GM13976 (cell line): Measurements from ENCODE around the gene POLR1D.

Source experiments
- DNase-seq: peaks from one replicate; pipeline ENCODE4 v3.0.0; 2012; ENCODE audit warnings: low spot score
- in situ Hi-C: fragments of 300-500 bp; cut with MboI; formaldehyde crosslinking; loops from one replicate; pipeline ENCODE4 v1.12.0; 2022; ENCODE audit warnings: low sequenced_read_pairs, mixed read lengths, inconsistent platforms; ENCODE audit not compliant: unreplicated experiment
- TF ChIP-seq, protein P1 (sequence below): IDR thresholded peaks from 2 replicates; pipeline ENCODE4 v1.5.1; 2012; ENCODE audit warnings: borderline replicate concordance, mild to moderate bottlenecking; ENCODE audit not compliant: insufficient read depth; ENCODE audit errors: extremely low read depth, missing control alignments, control extremely low read depth

The POLR1D gene

DNA sequence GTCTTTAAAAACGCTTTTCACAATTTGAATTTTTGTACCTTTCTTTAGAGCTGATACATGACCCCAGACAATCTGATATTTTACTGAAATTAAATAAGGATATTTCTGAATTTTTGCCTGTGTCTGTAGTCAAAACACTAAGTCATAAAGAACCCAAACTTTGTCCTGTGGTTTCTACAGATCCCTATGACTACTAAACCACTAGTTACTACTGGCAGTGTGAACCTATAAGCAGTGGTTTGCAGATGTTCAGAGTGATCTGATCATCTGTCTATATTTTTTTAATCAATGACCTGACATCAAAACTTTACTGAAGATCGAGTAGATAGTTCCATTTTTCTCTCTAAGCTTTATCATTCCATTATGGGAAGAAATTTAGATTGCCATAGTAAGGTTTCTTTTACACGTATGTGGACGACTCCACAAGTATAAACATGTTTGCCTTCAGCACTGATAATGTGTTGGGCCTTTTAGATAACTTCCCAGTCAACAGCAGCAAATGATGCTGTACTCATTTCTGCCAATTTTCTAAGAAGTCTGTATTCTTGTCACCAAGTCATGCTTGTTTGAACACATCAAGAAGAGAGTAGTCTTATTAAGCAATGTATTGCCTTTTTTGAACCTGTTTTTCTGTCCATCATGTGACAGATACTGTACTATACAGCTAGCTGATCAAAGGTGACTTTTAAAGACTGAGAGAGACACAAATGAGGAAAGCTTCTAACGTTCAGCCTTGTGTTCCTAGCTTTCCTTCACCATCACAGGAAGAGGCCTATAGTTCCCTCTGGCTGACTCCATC is 21.8 kb downstream of the POLR1D start:
- DNase-seq: no peak
- TF ChIP-seq, protein P1, sequence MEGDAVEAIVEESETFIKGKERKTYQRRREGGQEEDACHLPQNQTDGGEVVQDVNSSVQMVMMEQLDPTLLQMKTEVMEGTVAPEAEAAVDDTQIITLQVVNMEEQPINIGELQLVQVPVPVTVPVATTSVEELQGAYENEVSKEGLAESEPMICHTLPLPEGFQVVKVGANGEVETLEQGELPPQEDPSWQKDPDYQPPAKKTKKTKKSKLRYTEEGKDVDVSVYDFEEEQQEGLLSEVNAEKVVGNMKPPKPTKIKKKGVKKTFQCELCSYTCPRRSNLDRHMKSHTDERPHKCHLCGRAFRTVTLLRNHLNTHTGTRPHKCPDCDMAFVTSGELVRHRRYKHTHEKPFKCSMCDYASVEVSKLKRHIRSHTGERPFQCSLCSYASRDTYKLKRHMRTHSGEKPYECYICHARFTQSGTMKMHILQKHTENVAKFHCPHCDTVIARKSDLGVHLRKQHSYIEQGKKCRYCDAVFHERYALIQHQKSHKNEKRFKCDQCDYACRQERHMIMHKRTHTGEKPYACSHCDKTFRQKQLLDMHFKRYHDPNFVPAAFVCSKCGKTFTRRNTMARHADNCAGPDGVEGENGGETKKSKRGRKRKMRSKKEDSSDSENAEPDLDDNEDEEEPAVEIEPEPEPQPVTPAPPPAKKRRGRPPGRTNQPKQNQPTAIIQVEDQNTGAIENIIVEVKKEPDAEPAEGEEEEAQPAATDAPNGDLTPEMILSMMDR: no peak
- in situ Hi-C loops: no loop called here

GRCh38 chr13:27644302-27644701 is 22.6 kb downstream of the POLR1D start:
- no peak for DNase-seq
- TF ChIP-seq, protein P1: no peak
- in situ Hi-C loops: no loop called here

GRCh38 chr13:27650312-27650711 is 28.6 kb downstream of the POLR1D start:
- in situ Hi-C loops: no loop called here
- TF ChIP-seq, protein P1: no peak
- no peak for DNase-seq

DNA sequence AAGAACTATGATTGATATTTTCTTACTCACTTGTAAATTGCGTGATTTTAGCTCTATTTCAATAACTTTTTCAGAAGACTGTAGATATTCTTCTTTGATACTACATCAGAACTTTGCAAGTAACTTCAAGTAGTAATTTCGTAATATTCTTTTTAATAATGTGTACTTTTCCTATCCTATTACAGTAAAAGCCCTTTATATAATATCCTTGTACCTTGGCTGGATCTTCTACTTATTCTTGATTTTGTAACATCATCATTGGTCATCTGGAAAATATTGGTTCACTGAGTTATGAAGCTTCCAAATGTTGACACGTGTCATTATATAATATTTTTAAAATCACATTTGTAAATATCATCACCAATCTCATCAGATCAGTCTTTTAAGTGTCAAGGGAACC is 32.4 kb downstream of the POLR1D start:
- no peak for DNase-seq
- TF ChIP-seq, protein P1: no peak
- in situ Hi-C loops: no loop called here

DNA sequence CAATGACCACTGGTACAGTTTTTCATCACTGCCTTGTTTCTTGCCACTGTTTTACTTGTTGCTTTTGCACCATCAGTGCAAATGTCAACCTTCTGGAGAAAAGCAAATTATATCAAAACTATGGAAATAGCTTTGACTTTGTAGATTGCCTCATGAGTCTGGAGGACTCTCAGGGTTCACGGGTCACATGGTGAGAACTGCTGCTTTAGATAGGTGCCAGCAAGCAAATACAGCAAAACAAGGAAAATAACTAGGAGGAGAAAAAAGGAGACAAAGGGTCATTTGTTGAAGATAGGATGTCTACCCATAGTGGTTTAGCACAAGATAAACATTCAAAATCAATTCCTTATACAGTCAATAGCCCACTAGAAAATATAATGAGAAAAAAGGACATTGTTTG is 33.1 kb downstream of the POLR1D start:
- TF ChIP-seq, protein P1: no peak
- in situ Hi-C loops: no loop called here
- no peak for DNase-seq

DNA sequence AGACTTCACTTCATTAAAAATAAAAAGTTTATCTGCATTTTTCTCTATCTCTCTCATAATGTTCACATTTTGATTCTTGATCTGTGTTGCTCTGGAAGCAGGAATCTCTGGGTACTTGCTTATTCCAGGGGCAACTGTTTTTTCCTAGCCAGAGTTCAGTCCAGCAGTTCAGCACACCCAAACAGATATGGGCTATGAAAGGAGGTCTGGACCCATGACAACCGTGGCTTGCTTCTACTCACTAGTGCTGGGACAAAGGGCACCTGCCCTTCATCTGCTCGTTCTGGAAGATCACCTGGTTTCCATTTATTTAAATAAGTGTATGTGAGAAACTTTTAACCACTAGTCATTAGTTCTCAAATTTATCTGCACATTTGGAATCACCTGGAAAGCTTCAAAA is 36.0 kb downstream of the POLR1D start:
- TF ChIP-seq, protein P1: no peak
- DNase-seq: no peak
- in situ Hi-C loops: no loop called here
